NCI-H2029 treated with DMSO at 0.1 percent for 48 hours (cell line): ENCODE measurements around the gene IDH3B.
"Not testable (repeated sequence)": the region's sequence is repeated elsewhere in the genome, so short reads cannot be mapped to it uniquely, and the experiment has no call there.

Experiments used
- DNase-seq: peaks from one replicate; lab custom pipeline; 2025; lab: John Stamatoyannopoulos, UW

Gene IDH3B

DNA sequence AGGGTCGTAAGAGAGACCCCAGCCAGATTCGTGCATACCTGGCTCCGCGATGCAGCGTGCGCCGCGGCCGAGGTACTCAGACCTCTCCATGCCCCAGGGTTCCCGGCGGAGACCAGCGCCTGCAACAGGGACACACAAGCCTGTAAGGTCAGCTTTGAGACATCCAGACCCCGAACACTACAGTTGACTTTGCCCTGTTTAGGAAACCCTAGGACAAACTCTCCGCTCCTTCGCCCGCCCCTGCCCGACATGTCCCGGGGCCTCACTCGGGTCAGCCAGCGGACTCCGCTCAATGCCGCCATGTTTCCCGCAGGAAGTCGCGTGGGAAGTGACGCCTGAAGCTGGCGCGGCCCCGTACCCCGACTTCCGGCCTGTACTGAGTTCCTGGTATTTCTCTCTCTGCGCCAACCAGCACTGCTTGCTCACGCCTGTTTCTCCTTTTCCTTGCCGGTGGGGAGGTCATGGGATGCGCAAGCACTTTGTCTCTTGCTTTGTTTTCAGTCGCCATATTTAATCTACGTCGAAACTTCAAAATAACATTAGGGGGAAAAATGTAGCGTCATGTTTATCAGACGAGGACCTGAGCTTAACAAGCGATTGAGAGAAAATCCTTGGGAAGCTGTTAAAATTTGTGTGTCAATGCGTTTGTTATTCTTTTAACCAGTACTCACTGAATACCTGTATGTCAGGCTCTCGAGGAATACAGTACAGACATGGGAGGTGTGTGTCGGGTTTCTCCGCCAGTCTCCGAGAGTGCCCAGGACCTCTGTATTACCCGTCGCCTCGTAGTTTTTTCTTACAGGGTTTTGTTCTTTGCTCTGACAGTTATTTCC lies at the start of gene IDH3B:
Gene IDH3B, minus strand, starts transcription at position 330 of the 833 bp plus-strand sequence. Its CDS starts 28 bp downstream, at position 302.
- DNase-seq = peak; percentile 85

DNA sequence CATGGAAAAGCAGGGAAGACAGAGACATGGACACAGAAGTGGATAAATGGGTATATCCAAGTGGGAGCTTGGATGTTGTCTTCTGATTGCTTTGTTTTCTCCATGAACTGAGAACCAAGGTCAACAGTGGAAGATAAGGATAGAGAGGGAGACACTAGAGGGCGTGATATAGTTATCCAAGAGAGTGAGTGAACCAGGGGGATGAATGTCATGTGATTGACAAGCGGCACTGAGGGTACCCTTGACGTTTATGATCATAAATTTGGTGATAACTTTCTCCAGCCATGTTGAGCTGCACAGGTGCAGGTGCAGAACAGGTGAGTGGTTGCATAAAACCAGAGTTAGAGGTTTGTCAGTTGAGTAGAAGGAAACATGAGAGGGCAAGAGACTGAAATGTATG lies 49.3 kb upstream of the IDH3B start:
- DNase-seq = no peak

DNA sequence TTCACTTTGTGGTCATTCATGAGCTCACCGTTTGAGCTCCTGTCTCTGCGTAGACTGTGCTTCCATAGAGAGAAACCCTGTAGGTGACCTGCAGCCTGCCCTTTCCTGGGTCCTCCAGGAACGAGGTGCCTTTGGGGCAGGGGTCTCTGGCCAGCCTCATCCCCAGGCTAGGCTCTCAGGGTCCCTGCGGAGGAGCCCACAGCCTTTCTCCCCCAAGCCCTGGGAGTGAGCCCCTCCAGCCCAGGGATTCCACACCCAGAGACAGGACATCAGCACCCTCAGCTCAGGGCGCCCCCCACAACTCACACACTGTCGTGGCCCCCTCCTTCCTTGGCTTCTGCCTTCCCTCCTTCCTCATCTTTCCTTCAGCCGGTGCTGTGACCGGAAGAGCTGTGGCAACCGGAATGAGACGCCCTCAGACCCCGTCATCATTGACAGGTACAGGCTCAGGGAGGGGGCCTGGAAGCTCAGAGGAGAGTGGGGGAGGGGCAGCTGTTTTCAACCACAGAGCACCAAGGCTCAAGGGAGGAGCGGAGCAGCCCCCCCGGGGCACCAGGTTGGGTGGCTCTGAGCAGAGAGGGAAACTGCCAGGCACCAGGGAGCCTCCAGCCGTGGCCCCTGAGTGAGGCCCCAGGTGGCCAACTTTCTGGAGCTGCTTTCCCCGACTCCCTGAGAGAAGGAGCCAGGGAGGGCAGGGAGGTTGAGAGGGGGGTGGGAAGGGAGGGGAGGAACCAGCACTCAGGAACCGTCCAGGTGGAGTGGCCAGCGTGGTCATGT lies 45.4 kb upstream of the IDH3B start:
- DNase-seq = no peak

DNA sequence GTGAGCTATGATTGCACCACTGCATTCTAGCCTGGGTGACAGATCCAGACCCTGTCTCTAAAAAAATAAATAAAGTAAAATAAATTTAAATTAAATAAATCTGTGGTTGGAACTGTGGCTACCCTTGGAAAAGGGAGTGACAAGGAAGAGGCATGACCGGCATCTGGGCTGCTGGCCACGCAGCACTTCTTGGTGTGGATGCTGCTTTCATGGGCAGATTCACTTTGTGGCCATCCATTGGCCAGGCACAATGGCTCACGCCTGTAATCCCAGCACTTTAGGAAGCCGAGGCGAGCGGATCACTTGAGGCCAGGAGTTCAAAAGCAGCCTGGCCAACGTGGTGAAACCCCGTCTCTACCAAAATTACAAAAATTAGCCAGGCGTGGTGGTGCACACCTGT lies 44.6 kb upstream of the IDH3B start:
- no peak for DNase-seq

- DNase-seq = no peak
Measured at GRCh38 chr20:2708073-2708415, 44.0 kb upstream of the IDH3B start.

DNA sequence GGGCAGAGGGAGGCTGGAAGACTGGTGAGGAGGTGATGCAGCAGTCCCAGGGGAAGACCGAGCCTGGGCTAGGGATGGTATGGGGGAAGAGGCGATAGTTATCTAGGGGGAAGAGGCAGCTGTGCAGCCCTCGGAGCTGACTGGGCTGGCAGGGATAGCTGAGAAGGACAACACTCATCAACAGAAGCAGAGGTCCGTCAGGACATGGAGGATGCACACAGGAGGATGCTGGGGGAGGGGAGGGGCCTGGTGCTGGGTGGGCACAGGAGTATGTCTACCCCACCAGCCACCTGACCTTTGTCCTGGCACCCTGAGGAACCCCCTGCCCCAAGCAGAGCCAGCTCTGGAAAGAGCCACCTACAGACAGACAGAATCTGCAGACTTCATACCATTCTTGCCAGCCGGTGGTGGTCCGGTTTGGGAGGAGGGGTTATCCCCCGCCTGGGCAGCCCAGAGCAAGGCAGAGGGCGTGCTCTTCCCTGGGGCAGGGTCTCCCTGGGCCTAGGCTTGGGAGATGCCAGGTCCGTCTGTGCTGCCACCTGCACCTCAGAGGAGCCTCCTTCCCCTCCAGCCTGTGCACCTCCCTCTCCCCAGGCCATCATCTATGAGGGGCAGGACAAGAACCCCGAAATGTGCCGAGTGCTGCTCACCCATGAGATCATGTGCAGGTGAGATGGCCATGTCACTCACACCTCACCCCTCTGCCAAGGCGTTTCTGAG lies 43.5 kb upstream of the IDH3B start:
- DNase-seq = no peak

GRCh38 chr20:2706688-2707352 lies 42.8 kb upstream of the IDH3B start:
- DNase-seq = no peak

DNA sequence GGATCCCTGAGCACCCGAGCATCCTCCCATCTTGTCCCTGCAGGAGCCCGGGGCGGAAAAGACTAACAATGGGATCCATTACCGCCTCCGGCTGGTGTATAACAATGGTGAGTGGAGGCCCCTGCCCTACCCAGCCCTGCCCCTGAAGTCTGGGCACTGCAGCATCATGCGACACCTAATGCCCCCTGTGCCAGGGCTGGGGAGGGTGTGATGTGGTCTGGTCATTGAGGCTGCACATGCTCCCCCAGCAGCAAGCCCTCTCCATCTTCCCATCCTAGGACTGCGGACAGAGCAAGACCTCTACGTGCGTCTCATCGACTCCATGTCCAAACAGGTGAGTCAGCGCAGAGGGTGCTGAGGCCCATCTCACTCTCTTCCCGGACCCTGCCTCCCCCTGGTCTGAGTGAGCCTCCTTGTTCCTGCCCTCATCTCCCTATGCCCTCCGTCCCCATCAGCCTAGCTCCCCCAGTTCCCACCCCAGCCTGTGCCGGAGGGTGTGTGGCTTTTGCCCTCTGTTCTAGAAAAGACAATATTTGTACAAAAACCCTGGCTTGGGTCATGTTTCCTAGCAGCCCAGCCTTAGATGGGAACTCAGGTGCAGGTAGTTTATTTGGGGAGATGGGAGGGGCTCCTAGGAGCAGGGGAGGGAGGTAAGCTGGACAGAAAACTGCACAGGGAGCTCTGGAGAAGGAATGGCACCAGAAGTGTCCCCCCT lies 42.1 kb upstream of the IDH3B start:
- no peak for DNase-seq

- no peak for DNase-seq
Measured at GRCh38 chr20:2703716-2704475, 39.9 kb upstream of the IDH3B start.

GRCh38 chr20:2701671-2702081 lies 37.7 kb upstream of the IDH3B start:
- no peak for DNase-seq

DNA sequence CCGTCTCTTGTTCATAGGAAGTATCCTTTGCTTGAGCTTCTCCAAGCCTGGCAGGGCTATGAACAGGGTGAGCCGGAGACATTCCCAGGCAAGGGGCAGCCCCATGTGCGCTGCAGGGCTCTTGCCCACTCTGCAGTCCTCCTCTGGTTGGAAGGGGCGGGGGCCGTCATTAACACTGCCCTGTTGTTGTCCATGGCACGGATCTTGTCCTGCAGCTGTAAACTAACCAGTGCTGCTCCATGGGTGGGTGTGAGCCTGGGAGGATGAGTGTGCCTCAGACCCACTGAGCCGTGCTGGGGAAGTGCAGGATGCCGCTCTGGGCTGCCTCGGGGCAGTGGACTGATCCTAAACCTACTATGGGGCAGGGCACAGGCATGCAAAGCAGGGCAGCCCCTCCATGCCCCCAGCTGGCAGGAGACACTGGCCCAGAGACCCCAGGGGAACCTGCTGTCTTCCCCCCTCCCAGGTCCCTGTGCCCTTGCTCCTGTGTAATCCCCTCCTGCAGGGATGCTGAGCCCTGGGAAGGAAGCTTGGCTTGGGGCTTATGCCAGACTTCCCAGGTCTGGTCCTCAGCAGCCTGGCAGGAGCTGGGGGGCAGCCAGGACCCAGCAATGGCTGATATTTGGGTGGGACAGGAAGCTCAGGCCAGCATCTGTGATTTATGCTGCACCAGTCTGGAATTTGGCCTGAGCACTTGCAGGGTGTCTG lies 37.1 kb upstream of the IDH3B start:
- no peak for DNase-seq

GRCh38 chr20:2699775-2700413 lies 35.9 kb upstream of the IDH3B start:
- no peak for DNase-seq

- no peak for DNase-seq
Measured at GRCh38 chr20:2698912-2699311, 34.9 kb upstream of the IDH3B start.

GRCh38 chr20:2698186-2698817 lies 34.3 kb upstream of the IDH3B start:
- no peak for DNase-seq

GRCh38 chr20:2697768-2698167 lies 33.8 kb upstream of the IDH3B start:
- DNase-seq = no peak

- DNase-seq = no peak
Measured at GRCh38 chr20:2696646-2697045, 32.6 kb upstream of the IDH3B start.

- not testable (repeated sequence) for DNase-seq
Measured at GRCh38 chr20:2695984-2696525, 32.0 kb upstream of the IDH3B start.

DNA sequence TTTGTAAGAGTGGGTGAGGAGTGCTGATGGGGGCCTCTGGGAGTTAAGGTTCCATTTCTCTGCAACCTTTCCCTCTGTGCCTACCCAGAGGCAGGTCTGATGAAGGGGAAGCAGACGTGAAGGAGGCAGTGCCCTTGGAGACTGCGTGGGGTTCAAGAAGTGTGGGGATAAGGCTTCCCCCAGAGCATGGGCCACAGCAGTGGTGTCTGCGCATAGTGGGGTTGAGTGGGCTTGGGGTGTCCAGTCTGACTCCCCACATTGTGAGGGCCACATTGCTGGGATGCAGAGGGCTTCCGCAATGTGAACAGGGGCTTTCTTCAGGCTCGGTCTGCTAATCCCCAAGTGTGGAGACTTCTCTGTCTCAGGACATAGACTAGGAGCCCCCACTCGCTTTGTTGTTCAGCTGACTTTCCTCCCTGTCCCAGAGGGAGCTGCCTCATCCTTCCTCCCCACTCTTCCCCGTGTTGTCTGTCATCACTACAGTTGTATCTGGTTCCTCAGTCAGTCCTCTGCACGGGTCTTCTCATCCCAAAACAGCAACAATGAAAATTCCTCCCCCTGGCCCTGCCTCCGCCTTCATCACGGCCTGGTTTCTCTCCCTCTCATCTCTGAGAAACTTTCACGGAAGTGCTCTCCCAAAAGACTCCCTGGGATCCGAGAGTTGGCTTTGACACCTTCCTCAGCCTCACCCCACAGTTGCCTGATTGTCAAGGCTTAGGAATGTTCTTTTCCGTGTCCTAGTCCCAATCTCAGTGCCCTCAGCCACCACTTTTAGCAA lies 31.4 kb upstream of the IDH3B start:
- DNase-seq = no peak
